Measurements from ENCODE around the gene ST6GALNAC1.

Gene ST6GALNAC1

DNA sequence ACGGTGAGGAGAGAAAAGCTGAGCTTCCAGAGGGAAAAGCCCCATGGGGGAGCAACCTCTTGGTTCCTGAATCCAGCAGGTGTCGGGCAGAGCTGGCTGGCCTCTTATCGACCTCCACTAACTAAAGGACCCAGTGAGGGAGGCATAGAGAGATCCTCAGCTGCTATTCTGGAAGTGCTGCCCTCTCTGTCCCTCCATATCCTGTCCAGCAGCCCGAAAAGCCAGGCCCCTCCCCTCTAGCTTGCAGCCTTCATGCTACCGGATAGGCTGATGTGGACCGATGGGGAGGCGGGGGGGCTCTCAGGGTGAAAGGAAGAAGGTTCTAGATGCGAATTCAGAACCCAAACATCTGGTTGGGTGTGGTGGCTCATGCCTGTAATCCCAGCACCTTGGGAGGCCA is 42.3 kb upstream of the ST6GALNAC1 start:
- no peak overlapping the region for H3K27ac ChIP-seq
- no peak for TF ChIP-seq Cebpa-rat (IDR thresholded peaks at IDR 0.05)
- H3K4me1 ChIP-seq, result peaks cover 92% of the 10 kb centered on the region
- H3K36me3 ChIP-seq, result peaks cover 16% of the 10 kb centered on the region; the same call in 1 of the 2 replicates
- H3K4me2 ChIP-seq, result peak overlapping the region; percentile 90
- H3K4me3 ChIP-seq, result no peak overlapping the region
- H3K27me3 ChIP-seq, result no peaks in the 10 kb centered on the region
- H3K9ac ChIP-seq, result no peak overlapping the region
- peaks cover 32% of the 10 kb centered on the region for H4K20me1 ChIP-seq
- H3K9me3 ChIP-seq, result no peaks in the 10 kb centered on the region

- Histone ChIP-seq H3K36me3 (peaks cover 21% of the 10 kb centered on the region), H3K27ac (no peak overlapping the region), H3K9me3 (no peaks in the 10 kb centered on the region), H3K9ac (0 out of 2 replicates have a peak overlapping the region, but pooled peaks have one; percentile 19), H4K20me1 (peaks cover 32% of the 10 kb centered on the region), H3K4me3 (no peak overlapping the region), H3K4me1 (peaks cover 92% of the 10 kb centered on the region), H3K4me2 (peak overlapping the region; percentile 90), H3K27me3 (no peaks in the 10 kb centered on the region)
- TF ChIP-seq Cebpa-rat (IDR thresholded peaks at IDR 0.05), result no peak
Observed at GRCh38 chr17:76685366-76685765, 41.8 kb upstream of the ST6GALNAC1 start.

DNA sequence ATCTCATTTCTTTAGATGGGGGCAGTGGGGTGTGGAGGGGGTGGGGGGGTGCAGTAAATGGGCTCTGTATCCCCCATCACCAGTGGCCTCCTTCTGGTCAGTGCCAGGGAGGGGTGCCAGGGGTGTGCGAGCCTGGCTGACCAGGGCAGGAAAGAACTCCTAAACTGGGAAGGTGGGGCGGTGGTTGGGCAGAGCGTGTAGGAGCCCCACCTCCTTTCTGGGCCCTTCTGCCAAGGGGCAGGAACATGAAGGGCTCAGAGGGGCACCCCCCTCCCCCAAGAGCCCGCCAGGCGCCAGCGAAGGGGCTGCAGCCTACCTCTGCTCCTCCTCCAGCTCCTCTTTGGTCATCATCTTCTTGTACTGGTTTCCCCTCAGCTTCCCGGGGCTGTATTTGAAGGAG is 41.2 kb upstream of the ST6GALNAC1 start:
- no peak overlapping the region for H3K27ac ChIP-seq
- no peak for TF ChIP-seq Cebpa-rat (IDR thresholded peaks at IDR 0.05)
- H3K27me3 ChIP-seq, result no peaks in the 10 kb centered on the region
- peaks cover 22% of the 10 kb centered on the region for H3K36me3 ChIP-seq
- H3K9me3 ChIP-seq, result no peaks in the 10 kb centered on the region
- peak overlapping the region; percentile 90 for H3K4me2 ChIP-seq
- H3K4me3 ChIP-seq, result no peak overlapping the region
- peaks cover 32% of the 10 kb centered on the region for H4K20me1 ChIP-seq
- H3K4me1 ChIP-seq, result peaks cover 93% of the 10 kb centered on the region
- H3K9ac ChIP-seq, result 0 out of 2 replicates have a peak overlapping the region, but pooled peaks have one; percentile 19

GRCh38 chr17:76683921-76684745 is 40.6 kb upstream of the ST6GALNAC1 start:
- Histone ChIP-seq H3K4me3 (no peak overlapping the region), H3K4me2 (peak overlapping the region; percentile 90), H3K9me3 (no peaks in the 10 kb centered on the region), H3K4me1 (peaks cover 93% of the 10 kb centered on the region), H3K36me3 (peaks cover 22% of the 10 kb centered on the region), H4K20me1 (peaks cover 33% of the 10 kb centered on the region), H3K27ac (peak overlapping the region; percentile 9; the same call in 1 of the 2 replicates), H3K9ac (0 out of 2 replicates have a peak overlapping the region, but pooled peaks have one; percentile 11), H3K27me3 (no peaks in the 10 kb centered on the region)
- TF ChIP-seq Cebpa-rat (IDR thresholded peaks at IDR 0.05), result no peak

DNA sequence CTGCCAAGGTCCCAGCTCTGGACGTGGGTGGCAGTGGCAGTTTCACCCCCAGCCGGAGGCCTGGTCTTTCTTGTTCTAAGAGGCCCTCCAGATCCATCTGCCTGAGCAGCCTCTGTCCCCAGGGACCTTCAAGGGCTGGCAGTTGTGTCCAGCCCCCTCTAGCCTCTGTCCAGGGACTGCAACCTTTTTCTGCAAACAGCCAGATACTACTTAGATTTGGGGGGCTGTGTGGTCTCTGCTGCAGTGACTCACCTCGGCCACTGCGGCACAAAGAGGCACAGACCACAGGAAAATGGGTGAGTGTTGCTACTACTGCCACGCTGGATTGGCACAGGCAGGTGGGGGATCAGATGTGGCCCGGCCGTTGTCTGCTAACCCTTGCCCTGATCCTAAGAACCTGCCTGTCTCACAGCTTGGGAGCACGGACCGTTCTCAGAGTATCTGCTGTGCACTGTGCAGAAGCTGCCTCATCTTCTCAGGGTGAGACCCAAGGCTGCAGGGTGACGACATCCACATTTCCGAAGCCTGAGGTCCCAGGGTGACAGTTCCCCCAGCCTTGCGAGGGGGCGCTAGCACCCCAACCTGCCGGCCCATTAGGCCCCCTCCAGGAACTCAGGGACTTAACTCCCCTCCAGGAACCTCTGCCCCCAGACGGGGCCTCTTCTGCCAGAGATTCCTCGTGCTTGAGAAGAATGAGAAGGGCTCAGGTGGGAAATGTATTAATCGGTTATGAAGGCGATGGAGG is 39.6 kb upstream of the ST6GALNAC1 start:
- Histone ChIP-seq H3K9ac (peak overlapping the region; percentile 49), H3K4me2 (peak overlapping the region; percentile 90), H3K36me3 (peaks cover 16% of the 10 kb centered on the region), H3K27me3 (no peaks in the 10 kb centered on the region), H3K27ac (peak overlapping the region; percentile 63), H3K4me1 (peaks cover 93% of the 10 kb centered on the region), H3K4me3 (no peak overlapping the region; the same call in 1 of the 2 replicates), H3K9me3 (no peaks in the 10 kb centered on the region), H4K20me1 (peaks cover 37% of the 10 kb centered on the region)
- TF ChIP-seq Cebpa-rat (IDR thresholded peaks at IDR 0.05), result no peak

GRCh38 chr17:76682296-76682695 is 38.7 kb upstream of the ST6GALNAC1 start:
- TF ChIP-seq Cebpa-rat (IDR thresholded peaks at IDR 0.05), result no peak
- H3K4me1 ChIP-seq, result peaks cover 93% of the 10 kb centered on the region
- no peaks in the 10 kb centered on the region for H3K27me3 ChIP-seq
- H3K4me2 ChIP-seq, result peak overlapping the region; percentile 90
- peak overlapping the region; percentile 22 for H3K4me3 ChIP-seq
- peak overlapping the region; percentile 49 for H3K9ac ChIP-seq
- peaks cover 37% of the 10 kb centered on the region for H4K20me1 ChIP-seq
- no peaks in the 10 kb centered on the region for H3K9me3 ChIP-seq
- H3K27ac ChIP-seq, result peak overlapping the region; percentile 63
- peaks cover 15% of the 10 kb centered on the region; the same call in 1 of the 2 replicates for H3K36me3 ChIP-seq

- peaks cover 32% of the 10 kb centered on the region for H4K20me1 ChIP-seq
- H3K9me3 ChIP-seq, result no peaks in the 10 kb centered on the region
- H3K27ac ChIP-seq, result peak overlapping the region; percentile 63
- peaks cover 93% of the 10 kb centered on the region for H3K4me1 ChIP-seq
- H3K4me3 ChIP-seq, result peak overlapping the region; percentile 22; the same call in 1 of the 2 replicates
- H3K9ac ChIP-seq, result peak overlapping the region; percentile 49; the same call in 1 of the 2 replicates
- TF ChIP-seq Cebpa-rat (IDR thresholded peaks at IDR 0.05), result no peak
- no peaks in the 10 kb centered on the region for H3K27me3 ChIP-seq
- peaks cover 15% of the 10 kb centered on the region; the same call in 1 of the 2 replicates for H3K36me3 ChIP-seq
- peak overlapping the region; percentile 90 for H3K4me2 ChIP-seq
Observed at GRCh38 chr17:76681222-76682137, 37.9 kb upstream of the ST6GALNAC1 start.

DNA sequence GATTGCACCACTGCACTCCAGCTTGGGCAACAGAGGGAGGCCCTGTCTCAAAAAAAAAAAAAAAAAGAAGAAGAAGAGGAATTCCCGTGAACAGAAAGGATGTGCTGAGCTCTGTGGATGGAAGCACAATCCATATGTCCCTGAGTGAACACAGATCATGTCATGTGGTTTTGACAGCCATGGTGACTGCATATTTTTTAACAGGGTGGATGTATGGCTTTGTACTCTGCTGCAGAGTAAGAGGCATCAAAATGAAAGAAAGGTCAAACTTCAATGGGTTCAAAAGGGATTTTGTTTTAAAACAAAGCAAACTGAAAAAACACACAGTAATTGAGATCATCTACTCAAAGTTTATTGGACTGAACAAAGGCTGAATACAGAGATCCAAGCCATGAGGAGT is 35.7 kb upstream of the ST6GALNAC1 start:
- no peak for TF ChIP-seq Cebpa-rat (IDR thresholded peaks at IDR 0.05)
- peaks cover 12% of the 10 kb centered on the region for H3K36me3 ChIP-seq
- H3K9ac ChIP-seq, result peak overlapping the region; percentile 31
- peaks cover 26% of the 10 kb centered on the region for H4K20me1 ChIP-seq
- H3K4me1 ChIP-seq, result peaks cover 72% of the 10 kb centered on the region
- H3K4me3 ChIP-seq, result no peak overlapping the region
- no peaks in the 10 kb centered on the region for H3K27me3 ChIP-seq
- no peaks in the 10 kb centered on the region for H3K9me3 ChIP-seq
- peak overlapping the region; percentile 67 for H3K27ac ChIP-seq
- H3K4me2 ChIP-seq, result peak overlapping the region; percentile 83

DNA sequence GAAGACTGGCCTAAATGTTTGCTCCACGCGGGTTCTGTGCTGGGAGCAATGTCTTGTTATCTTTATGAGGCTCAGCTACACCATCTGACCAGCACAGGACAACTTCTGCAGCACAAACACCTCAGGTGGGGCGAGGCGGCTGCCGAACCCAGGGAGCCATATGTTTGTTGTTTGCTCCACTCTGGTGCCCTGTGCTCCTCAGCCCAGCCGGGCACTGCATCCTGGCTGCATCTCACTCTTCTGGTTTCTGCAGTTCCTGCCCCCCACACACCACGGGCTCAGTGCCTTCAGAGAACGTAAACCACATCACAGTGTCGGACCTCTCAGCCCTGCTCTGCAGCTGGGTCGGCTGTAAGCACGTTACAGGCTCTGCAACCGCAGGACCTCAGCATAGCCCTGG is 34.8 kb upstream of the ST6GALNAC1 start:
- Histone ChIP-seq H3K9ac (peak overlapping the region; percentile 1; the same call in 1 of the 2 replicates), H3K36me3 (peaks cover 17% of the 10 kb centered on the region), H4K20me1 (peaks cover 21% of the 10 kb centered on the region), H3K4me1 (peaks cover 71% of the 10 kb centered on the region), H3K27me3 (no peaks in the 10 kb centered on the region), H3K9me3 (no peaks in the 10 kb centered on the region), H3K27ac (peak overlapping the region; percentile 67), H3K4me2 (peak overlapping the region; percentile 83), H3K4me3 (no peak overlapping the region)
- no peak for TF ChIP-seq Cebpa-rat (IDR thresholded peaks at IDR 0.05)
